ENCODE data around the gene STK17A.
"Not testable (repeated sequence)": the region's sequence is repeated elsewhere in the genome, so short reads cannot be mapped to it uniquely, and the experiment has no call there.

Gene STK17A

GRCh38 chr7:43664681-43665080 is 81.8 kb downstream of the STK17A start:
- DNase-seq = no peak

- no peak for DNase-seq
These were observed 84.0 kb downstream of the STK17A start for GRCh38 chr7:43666938-43667337.

- DNase-seq = no peak
These were observed 85.1 kb downstream of the STK17A start for GRCh38 chr7:43668035-43668434.

- DNase-seq = no peak
These were observed 86.6 kb downstream of the STK17A start for GRCh38 chr7:43669286-43670081.

GRCh38 chr7:43671521-43671920 is 88.6 kb downstream of the STK17A start:
- no peak for DNase-seq

GRCh38 chr7:43673243-43673976 is 90.5 kb downstream of the STK17A start:
- DNase-seq = not testable (repeated sequence)

- DNase-seq = no peak
These were observed 91.9 kb downstream of the STK17A start for GRCh38 chr7:43674559-43675436.

Data from NCI-H1105 (cell line).